Forelimb muscle (tissue), 1 donor: ENCODE data around the gene QSOX2. TPM values are rescaled to one million over a fixed set of nuclear protein-coding genes. Genes with fewer than 3 reads are reported as not detected.

Experiments used
- DNase-seq: peaks from one replicate; pipeline ENCODE4 v3.0.0-alpha.2; 2013; ENCODE audit warnings: low read depth
- polyA plus RNA-seq: library from polyadenylated mRNA; unstranded; fragments of 120-200 nt; gene quantifications from one replicate; pipeline ENCODE4 v1.2.1, GENCODE V29; 2013; ENCODE audit not compliant: insufficient read length

Gene QSOX2
- polyA plus RNA-seq, 1 donor: 6.6 TPM

DNA sequence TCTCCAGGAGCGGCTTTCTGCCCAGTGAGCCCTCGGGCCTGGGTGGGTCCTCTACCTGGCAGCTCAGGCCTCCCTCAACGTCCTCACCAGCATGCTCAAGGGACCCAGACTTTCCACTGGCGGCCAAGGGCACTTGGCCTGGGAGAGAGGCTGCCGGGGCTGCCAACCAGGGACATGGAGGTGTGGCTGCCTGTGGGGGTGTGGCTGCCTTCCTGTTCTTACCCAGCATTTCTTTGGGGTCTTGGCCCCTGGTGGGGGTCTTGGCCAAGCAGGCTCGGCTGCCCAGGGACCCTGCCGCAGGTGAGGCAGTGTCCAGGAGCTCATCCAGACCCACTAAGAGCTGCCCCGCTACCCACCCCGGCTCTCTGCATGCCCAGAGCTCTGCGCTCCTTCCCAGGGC, 7.2 kb upstream of the QSOX2 start:
- no peak for DNase-seq

DNA sequence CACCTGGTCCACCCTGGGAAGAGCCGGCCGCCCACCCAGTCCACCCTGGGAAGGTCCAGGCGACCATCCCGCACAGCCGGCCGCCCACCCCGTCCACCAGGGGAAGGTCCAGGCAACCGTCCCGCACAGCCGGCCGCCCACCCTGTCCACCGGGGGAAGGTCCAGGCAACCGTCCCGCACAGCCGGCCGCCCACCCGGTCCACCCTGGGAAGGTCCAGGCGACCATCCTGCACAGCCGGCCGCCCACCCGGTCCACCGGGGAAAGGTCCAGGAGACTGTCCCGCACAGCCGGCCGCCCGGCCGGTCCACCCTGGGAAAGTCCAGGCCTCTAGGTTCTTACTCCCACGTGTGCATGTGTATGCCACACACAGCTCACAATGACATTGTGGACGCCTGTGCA, 6.7 kb upstream of the QSOX2 start:
- DNase-seq: no peak

DNA sequence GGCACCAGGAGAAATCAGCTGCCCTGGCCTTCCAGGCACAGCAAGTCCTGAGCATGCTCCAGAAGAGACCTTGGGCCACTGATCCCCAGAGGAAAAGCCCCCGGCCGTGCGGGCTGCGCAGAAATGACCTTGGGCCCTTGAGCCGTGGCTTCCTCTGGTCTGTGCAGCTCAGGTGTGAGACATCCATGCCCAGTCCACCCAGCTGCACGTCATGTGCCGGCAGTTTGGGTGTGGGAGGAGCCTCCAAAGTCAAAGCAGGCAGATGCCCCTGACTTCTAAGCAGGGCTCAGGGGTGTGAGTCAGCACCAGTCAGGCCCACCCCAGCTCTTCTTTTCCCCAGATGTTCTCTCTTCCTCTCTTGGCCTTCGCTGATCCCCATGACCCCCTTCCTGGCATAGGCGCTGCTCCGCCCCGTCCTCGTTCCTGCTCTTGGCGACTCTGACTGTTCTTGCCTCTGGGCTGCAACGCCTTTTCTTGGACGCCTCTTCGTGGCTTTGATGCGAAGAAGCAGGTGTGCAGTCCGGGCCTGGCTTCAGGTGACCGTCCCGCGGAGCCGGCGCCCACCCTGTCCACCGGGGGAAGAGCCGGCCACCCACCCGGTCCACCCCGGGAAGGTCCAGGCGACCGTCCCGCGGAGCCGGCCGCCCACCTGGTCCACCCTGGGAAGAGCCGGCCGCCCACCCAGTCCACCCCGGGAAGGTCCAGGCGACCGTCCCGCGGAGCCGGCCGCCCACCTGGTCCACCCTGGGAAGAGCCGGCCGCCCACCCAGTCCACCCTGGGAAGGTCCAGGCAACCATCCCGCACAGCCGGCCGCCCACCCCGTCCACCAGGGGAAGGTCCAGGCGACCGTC, 5.9 kb upstream of the QSOX2 start:
- no peak for DNase-seq

DNA sequence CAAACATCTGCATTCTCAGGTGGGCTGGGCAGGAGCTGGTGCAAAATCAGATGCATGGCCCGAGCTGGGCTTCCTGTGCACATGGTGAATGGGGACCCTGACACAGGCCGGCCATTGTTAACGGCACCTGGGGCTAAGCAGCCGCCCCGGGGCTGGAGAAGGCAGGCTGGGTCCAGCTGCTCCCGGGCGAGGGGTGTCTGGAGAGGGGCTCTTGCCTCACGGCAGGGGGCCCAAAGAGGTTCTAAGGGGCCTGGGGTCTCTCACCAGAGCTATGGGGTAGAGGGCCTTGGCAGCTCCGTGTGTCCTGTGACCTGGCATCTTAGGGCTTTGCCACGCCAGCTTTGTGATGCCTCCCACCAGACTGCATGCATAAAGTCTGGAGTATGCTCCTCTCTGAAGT, 5.1 kb upstream of the QSOX2 start:
- DNase-seq: no peak

DNA sequence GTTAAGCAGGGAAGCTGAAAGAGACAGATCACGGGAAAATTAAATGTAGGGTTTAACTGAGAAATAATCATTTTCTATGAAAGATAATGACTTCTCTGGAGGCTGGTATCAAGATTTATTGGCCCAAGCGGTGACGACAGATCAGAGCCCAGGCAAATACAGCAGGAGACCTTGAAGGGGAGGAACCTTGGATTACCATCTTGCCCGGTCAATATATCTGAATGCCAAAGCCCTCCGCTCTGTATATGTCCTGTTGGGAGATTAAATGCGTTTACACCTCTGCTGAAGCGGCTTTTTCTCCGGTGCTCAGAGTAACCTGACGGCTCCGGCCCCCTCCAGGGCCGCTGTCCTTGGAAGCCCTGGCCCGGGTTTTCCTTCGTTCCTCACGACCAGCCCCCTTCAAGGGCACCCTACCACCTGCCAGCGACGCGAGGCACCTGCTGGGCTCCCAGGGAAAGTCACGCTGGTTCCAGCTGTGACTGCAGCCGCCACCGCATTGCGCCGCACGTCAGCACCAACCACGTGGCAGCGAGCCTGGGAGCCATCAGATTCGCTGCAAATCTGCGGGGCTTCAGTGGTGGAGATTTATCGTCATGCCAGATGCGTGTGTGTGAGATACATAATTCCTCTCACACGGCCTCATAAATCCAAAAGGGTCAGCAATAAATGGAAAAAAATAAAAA, 4.4 kb upstream of the QSOX2 start:
- no peak for DNase-seq

DNA sequence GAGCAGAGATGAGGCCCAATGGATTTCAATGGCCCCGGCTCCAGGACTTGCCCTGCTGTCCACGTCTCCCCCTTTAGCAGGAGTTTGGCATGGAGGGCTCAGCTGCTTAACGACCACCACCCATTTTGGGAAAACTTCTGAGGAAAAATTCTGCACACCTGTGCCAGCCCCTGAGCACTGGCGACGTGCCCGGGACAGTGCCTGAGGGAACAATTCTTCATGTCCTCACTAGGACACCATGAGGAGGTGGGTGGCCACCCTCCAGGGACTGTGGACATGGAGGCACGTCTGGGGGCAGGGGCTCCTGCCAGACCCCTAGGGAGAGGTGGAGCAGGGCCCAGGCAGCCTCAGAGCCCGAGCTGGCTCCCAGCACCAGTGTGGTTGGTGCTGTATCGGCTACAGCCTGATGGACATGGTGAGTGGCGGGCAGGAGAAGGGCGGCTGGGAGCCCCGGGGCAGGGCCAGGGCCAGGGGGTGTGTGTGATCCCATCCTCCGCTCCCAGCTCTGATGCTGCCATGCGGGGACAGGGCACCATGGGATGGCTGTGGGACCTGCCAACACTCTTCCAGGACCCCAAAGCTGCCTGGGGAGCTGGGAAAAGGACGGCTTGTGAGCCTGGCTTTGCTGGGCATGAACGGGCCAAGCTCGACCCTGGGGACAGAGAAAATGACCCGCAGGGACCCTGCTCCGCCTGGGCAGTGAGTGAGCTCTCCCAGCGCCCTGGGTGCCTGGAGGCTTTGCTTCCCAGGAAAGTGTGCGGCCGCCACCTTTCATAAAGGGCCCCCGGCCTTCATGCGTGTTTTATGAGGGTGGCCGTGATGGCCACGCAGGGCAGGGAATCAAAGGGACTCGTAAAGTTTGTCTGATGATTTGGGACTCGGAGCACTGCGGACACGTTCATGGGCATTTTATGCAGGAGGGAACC, 3.6 kb upstream of the QSOX2 start:
- DNase-seq: no peak

DNA sequence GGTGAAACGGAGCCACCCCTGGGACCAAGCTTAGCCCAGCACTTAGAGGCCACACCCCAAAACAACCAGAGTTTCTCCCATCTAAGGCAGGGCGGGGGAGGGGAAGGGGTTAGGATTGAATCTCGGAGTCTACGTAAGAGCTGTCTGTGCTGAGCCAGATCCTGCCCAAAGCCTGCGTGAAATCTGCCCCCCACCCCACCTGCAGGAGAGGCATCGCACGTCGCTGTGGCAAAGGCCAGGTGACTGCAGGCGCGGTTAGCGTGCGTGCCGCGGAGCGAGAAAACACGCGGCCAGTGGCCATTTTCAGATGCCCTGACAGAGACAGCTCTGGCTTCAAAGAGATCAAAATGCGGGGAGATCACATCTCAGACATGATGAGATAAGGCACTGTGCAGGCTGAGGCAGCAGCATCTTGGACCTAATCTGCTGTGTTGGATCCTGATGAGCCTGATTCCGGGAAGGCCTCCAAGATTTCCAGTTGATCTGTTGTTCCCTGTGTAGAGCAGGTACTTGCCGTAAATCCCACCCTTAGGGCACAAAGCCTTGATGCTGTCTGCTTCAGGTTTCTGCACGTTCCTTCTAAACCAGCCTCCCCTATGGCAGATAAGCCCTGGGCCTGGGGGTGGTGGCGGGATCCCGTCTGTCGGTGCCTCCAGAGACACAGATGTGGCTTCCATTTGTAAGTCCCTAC, 2.5 kb upstream of the QSOX2 start:
- no peak for DNase-seq

DNA sequence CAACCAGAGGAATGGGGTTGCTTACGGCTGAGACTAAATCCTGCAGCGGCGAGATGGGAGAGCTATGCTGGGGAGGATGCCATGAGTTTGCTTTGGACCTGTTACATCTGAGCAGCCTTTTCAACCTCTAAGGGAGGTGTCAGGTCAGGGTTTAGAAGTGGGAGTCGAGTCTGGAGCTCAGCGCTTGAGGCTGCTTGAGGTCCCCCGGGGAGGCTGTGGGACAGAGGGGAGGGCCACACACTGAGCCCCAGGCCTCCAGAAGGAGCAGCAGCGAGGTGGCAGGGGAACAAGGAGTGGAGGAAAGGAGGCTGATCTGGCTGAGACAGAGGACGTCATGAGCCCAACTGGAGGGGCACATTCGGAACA, 1.9 kb upstream of the QSOX2 start:
- no peak for DNase-seq

DNA sequence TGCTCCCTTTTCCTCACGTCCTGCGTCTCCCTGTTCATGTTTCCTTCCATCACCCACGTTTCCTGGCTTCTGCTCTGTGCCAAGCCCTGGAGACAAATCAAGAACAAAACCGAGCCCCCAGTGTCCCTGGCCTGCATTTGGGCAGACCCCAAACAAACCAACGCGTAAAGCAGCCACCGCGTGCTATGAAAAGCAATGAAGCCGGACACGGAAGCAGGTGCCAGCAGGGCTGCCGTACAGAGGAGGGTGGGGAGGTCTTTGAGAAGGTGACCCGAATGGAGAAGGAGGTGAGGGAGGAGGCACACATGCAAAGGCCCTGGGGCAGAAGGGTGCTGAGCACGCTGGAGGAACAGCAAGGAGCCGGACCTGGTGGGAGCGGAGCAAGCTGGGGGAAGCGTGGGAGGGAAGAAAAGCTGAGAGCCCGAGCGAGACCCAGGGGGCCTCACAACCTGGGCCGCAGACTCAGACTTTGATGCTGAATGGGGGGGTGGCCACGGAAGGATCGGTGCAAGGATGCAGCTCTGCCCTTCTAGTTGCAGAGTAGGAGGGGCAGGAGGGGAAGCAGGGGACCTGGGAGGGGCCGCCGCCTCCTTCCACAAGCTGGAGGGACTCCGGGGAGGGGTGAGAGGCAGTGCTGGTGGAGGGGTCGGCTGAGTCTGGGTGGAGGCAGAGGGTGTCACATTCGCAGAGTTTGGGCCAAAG, 1.4 kb upstream of the QSOX2 start:
- no peak for DNase-seq

DNA sequence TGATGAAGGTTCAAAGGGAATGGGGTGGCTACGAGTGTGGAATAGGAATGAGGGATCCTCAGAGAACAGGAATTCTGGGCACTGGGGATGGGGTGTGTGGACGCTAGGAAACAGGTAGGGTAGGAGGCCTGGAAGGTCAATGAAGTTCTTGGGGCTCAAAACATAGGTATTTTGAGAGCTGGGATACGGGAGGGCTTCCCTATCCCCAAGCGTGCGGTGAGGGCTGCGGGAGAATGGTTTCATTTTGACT, 718 bp downstream of the QSOX2 start:
- DNase-seq: no peak

DNA sequence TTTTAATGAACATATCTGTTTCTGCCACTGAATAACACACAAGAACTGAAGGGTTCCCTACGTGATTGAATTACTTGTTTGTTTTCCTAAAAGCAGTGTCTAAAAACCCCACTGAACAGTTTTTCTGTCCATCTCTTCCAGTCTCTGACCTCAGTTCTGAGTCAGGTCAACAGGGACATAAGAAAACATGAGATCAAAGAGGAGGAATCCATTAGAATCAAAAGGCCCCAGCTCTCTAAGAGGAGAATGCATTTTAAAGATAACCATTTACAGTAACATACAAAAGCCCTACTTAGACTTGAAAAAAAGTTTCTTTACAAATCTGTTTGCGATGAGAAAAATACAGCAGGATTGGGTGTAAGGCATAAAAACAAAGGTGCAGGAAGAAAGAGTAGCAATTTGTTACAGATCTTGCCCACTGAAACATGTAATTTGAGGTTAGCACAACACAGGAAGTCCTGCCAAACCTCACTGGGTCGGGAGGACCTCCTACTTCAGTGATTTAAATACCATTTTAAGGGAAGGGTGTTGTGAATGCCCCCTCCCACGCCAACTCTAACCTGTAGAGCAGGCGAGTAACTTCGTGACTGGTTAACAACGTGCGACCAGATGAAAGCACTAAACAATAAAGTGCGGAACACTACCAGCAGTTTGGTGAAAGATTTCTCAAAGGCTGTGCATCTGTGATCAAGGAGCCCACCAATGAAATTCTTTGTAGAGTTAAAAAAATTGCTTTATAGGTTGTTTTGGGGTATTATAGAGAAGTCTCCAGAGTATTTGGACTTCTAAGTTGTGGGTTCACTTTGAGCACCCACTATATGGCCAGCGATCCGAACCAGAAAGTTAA, 1.3 kb downstream of the QSOX2 start:
- no peak for DNase-seq

DNA sequence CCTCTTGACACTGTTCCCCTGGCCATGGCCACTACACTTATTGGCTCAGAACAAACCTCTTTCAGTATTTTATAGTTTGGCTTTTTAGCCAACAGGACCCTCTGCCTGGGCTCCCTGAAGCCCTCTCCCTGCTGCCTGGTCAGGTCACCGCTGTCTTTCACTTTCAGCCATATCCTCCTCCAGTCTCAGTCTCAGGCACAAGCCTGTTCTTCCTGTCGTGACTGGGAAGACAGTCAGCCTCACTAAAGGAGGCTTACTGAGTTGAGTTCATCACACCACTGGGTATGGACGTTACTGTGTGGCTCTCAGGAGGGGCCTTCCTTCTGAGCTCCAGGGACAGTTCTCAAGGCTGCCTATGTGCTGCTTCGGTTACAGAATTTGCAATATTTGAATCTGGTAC, 2.0 kb downstream of the QSOX2 start:
- DNase-seq: no peak

DNA sequence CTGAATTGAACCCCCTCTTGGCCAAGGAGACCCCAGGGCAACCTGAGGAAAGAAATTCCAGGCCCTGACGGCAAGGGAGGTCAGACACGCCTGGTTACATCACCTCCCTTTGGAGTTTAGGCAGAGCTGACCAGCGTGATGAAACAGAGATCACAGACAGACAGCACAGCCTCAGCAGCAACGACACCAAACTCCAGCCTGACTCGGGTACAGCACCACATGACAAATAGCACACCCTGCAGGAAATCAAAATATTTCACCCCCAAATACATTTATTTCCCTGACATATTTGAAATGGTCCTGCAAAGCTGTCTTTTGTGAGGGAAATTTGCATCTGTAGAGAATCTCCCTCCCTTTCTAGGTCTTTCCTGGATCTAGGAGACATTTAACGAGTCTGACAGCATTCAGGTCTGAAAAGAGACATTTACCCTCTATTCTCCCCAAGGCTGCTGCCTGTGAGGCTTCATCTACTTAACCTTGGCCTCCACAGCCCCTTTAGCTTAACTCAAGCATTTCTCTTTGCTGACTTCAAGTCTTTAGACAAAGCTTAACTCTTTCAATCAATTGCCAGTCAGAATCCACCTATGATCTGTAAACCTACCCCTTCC, 2.6 kb downstream of the QSOX2 start:
- no peak for DNase-seq

DNA sequence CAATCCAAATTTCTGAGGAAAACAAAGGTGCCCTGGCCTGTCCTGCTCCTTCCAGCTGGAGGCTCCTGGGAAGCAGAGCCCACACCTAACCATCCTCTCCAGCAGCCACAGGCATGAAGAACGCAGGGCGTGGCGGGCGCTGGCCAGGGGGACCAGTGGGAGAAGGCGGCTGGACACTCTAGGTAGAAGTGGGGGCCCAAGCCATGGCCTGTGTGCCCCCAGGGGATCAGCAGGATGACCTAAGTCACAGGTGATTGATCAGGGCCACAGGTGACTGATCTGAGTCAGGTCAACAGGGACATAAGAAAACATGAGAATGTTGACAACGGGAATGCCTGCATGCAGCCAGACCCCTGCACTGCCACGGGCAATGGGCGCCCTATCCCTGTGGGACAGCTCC, 3.4 kb downstream of the QSOX2 start:
- no peak for DNase-seq

DNA sequence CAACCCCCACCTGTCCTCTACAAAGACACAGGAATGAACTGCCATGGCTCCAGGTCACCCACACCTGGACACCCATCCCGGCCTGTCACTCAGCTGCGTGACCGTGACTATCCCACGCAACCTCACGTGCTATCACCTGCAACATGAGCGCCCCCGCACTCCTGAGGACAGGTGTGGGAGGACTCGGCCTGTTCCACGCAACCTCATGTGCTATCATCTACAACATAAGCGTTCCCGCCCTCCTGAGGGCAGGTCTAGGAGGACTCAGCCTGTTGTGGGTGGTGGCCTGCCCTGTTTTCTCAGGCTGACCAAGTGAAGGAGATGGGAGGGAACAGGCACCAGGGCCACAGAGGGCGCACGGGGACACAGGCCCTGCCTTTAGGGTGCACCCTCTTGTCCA, 4.1 kb downstream of the QSOX2 start:
- DNase-seq: no peak

DNA sequence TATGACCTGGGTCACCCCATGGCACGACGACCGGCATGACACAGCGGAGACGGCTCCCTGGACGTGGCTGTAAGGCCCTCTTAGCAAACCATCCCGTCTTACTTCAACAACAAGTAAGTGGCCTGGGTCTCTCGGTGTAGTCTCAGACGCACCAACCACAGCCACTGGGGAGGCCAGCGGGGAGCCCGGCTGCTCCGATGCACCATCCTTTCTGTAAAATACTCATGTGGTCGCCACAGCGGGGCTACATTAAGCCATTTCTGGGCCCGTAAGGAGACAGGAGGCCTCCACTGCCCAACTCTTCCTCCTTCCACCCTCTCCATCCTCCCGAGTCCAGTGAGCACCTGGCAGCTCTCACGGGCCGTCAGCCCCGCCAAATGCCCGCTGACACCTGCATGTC, 4.7 kb downstream of the QSOX2 start:
- no peak for DNase-seq

DNA sequence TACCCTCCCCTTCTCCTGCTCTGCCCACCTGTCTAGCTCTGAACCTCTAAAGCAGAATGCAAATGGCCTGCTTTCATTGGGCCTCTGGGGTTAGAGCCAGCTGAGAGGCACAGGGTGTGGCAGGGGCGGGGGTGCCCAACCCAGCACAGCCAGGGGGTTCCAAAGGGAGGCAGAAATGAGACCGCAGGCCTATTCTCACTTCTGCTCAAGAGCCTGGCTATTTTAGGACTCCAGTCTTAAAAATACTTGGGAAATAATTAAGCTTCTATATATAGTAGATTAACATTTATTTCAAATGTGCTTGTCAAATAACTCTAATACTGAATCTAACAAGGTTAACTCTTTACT, 5.7 kb downstream of the QSOX2 start:
- no peak for DNase-seq

DNA sequence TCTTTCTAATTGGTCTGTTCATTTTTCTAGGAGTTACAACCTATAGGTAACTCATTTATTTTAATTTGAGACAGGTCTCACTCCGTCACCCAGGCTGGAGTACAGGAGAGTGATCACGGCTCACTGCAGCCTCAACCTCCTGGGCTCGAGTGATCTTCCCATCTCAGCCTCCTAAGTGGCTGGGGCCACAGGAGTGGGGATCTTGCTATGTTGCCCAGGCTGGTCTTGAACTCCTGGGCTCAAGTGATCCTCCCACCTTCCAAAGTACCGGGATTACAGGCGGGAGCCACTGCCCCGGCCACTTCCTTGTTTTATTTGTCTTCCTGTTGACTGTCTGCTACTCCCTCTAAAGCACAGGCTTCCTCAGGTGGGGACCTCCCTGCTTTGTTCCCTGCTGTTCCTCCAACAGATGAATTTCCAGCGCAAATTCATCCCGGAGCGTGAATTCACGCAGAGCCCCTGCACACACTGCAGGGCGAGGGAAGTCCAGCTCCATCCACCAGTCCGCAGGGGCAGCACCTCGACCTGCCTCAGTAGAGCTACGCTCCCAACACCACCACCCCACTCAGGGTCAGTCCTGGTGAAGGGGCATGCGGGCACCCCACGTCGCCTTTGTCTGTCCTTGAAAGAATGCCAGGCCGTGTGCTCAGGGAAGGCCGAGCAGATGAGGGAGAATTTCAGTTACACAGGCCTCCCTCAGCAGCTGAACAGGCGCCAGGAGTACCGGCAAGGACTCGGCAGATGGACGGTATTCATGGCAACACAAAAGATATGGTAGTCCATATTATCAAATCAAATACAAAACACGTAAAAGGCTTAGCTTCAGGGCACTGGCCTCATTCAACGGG, 6.3 kb downstream of the QSOX2 start:
- no peak for DNase-seq

DNA sequence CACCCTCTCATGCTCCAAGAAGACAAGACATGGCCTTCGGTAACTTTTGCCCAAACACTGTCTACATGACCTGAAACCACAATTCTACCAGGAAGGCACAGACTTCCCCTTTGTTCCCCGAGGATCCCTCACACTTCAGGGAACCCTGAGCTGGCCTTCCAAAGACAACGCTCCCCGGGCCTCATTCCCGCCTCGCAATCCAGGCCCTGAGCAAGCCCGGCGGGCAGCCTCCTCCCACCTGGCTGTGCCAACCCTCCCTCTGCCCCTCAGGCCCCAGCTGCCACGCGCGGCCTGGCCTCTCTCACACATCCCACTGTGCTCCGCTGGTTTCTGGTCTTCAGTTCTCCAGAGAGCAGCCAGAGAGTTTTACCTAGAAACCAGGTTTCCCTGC, 7.3 kb downstream of the QSOX2 start:
- no peak for DNase-seq
